HCT116 (cell line): ENCODE results near the gene TACC2.

Experiments
- CEBPB ChIP-seq: IDR thresholded peaks from 2 replicates; pipeline ENCODE4 v1.6.1; 2012; ENCODE audit warnings: low read depth
- CTCF ChIP-seq, 3 experiments: fragments of 200-600 bp in 1 of 3; sonication (generic) in 1 of 3; IDR thresholded peaks in 2 of 3; conservative IDR thresholded peaks in 1 of 3; 2 replicates each; pipeline ENCODE4 v1.5.1; 2012 to 2017; ENCODE audit warnings: low read depth in 2 of 3, low read length in 2 of 3, antibody characterized with exemption in 1 of 3, borderline replicate concordance in 1 of 3, control low read depth in 1 of 3, mild to moderate bottlenecking in 1 of 3, mixed read lengths in 1 of 3, mixed run types in 1 of 3, moderate library complexity in 1 of 3; ENCODE audit not compliant: insufficient read depth in 1 of 3
- EGR1 ChIP-seq: IDR thresholded peaks from 2 replicates; pipeline ENCODE4 v1.6.1; 2012; ENCODE audit warnings: low read depth
- EZH2 ChIP-seq: fragments of 200-600 bp; sonication (generic); IDR thresholded peaks from 2 replicates; pipeline ENCODE4 v1.6.1; 2017; ENCODE audit warnings: antibody characterized with exemption, mixed run types
- EZH2phosphoT487 ChIP-seq: fragments of 200-600 bp; IDR thresholded peaks from 2 replicates; pipeline ENCODE4 v1.6.1; 2018; ENCODE audit warnings: antibody characterized with exemption, borderline replicate concordance
- JUND ChIP-seq: IDR thresholded peaks from 2 replicates; pipeline ENCODE4 v1.6.1; 2012
- POLR2A ChIP-seq: IDR thresholded peaks from 2 replicates; pipeline ENCODE4 v1.7.0; 2011; ENCODE audit warnings: borderline replicate concordance; ENCODE audit not compliant: insufficient read depth, insufficient read length; ENCODE audit errors: extremely low read depth
- POLR2AphosphoS5 ChIP-seq: IDR thresholded peaks from 2 replicates; pipeline ENCODE4 v1.6.1; 2011; ENCODE audit warnings: mild to moderate bottlenecking, low read depth, low read length, moderate library complexity
- REST ChIP-seq: IDR thresholded peaks from 2 replicates; pipeline ENCODE4 v1.6.1; 2012; ENCODE audit warnings: low read depth
- SIN3A ChIP-seq: IDR thresholded peaks from 2 replicates; pipeline ENCODE4 v1.6.1; 2012; ENCODE audit warnings: low read depth
- SP1 ChIP-seq: IDR thresholded peaks from 2 replicates; pipeline ENCODE4 v1.6.1; 2012; ENCODE audit warnings: low read depth
- ZFX ChIP-seq: fragments of 450-650 bp; IDR thresholded peaks from 2 replicates; pipeline ENCODE4 v1.6.1; 2017
- ZNF274 ChIP-seq: fragments of 200-500 bp; sonication (Bioruptor generic); IDR thresholded peaks from 2 replicates; pipeline ENCODE4 v1.6.1; 2014; ENCODE audit warnings: mild to moderate bottlenecking, low read depth, low read length, inconsistent platforms

DNA sequence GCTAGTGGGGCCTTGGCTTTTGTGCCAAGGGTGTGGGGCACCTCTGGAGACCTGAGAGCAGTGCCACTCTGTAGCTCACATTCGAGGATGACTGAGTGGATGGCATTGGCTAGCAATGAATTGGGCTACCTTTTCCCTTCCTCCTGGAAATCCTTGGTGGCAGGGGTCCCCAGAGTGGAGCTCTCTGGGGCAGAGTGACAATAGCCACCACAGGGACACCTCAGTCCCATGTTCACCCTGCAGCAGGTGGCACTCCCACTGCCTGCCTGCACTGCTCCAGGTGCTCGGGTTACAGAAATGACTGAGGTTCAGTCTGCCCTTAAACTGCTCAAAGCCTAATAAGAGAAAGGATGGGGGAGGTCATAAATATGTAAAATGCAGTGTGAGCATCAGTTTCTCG is 300.0 kb downstream of the TACC2 start:
- TF ChIP-seq CTCF (IDR thresholded peaks at IDR 0.05 in 2 of 3, conservative IDR thresholded peaks at IDR 0.05 in 1 of 3; ENCODE audit: borderline replicate concordance in 1 of 3, insufficient read depth in 1 of 3, low read depth in 2 of 3, low read length in 2 of 3), result no peak
- TF ChIP-seq JUND, result no peak
- no peak for TF ChIP-seq CEBPB
- no peak for TF ChIP-seq SP1
- TF ChIP-seq EZH2, result no peak
- TF ChIP-seq EGR1, result no peak
- no peak for TF ChIP-seq POLR2AphosphoS5
- TF ChIP-seq SIN3A, result no peak
- no peak for TF ChIP-seq EZH2phosphoT487
- TF ChIP-seq POLR2A, result no peak
- TF ChIP-seq ZFX, result no peak
- TF ChIP-seq ZNF274, result no peak
- TF ChIP-seq REST, result no peak
